Measurements from ENCODE around the gene NGRN. TPM values are rescaled to one million over a fixed set of nuclear protein-coding genes. Genes with fewer than 3 reads are reported as not detected.

The NGRN gene
- total and polyA plus RNA-seq, 2 donors (not counting 1 experiment from before 2014, with no cell fraction given) = 23.1 to 45.5 TPM

DNA sequence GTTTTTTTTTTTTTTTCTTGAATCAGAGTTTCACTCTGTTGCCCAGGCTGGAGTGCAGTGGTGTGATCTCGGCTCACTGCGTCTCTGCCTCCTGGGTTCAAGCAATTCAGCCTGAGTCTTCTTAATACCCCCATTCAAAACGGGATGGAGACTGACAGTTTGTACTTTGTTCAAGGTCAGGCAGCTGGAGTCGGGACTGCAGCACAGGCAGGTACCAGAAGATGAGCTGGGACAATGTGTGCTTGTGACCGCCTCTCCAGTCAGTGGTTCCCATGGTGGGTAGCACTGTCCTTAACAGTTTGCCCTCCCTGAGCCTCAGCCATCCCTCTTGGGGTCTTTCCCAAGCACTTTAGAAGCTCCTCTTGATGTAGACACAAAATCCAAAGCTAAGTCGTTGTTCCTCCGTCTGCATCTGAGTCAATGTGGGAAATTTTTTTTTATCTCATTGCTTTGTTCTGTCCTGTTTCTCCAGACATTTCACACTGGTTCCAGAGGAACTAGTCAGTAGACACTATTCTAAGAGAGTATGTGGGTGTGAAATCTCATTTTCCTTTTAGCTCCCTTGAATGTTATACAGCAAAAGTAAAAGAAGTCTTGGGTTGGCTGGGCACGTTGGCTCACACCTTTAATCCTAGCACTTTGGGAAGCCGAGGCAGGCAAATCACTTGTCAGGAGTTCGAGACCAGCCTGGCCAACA lies 21.4 kb upstream of the NGRN start:
- CTCF ChIA-PET = interaction anchor here (0.7 kb wide), 1 partner anchor 54 kb away, joined by 3 read pairs; no protein-coding TSS in a partner anchor

More for the DNA sequence above, 21.4 kb upstream of the NGRN start:
- no peak overlapping the region for H2AFZ ChIP-seq (ENCODE audit: insufficient read depth, low read depth, low read length, poor library complexity, severe bottlenecking)
- WGBS (ENCODE audit: insufficient coverage) = 95% methylated on average over 7 of the region's 10 CpGs
- no peak overlapping the region for H3K27ac Mint-ChIP-seq
- POLR2A ChIA-PET = no interaction called here
- DNase-seq (no peak), ATAC-seq (ENCODE audit: low read depth) (no peak)
- no peaks in the 10 kb centered on the region for H3K9me3 ChIP-seq (ENCODE audit: control extremely low read depth in 1 of 3, control insufficient read depth in 2 of 3, insufficient read depth in 1 of 3, low read length in 2 of 3)
- H3K9ac ChIP-seq (ENCODE audit: low read length) = no peak overlapping the region
- peaks cover 0 to 4% of the 10 kb centered on the region in 2 donors for H3K4me1 ChIP-seq (ENCODE audit: control insufficient read depth in 2 of 2, insufficient read depth in 2 of 2, low read length in 2 of 2)
- intact Hi-C loops (cut with micrococcal nuclease) = no loop called here
- peaks cover 0 to 5% of the 10 kb centered on the region in 2 experiments for H3K36me3 ChIP-seq (replicated peaks in 1 of 2; ENCODE audit: control extremely low read depth in 1 of 2, control insufficient read depth in 1 of 2, extremely low read depth in 1 of 2, insufficient read depth in 2 of 2, low read length in 1 of 2)
- no peak overlapping the region for H3K27ac ChIP-seq (ENCODE audit: low read length in 2 of 2)
- no peaks in the 10 kb centered on the region for H3K9me3 Mint-ChIP-seq (ENCODE audit: insufficient read depth)
- H3K4me3 Mint-ChIP-seq = no peak overlapping the region
- no peaks in the 10 kb centered on the region for H3K79me2 ChIP-seq (ENCODE audit: control insufficient read depth, insufficient read depth, low read length)
- no peaks in the 10 kb centered on the region for H4K20me1 ChIP-seq (ENCODE audit: control insufficient read depth, insufficient read depth, low read length, poor library complexity, severe bottlenecking)
- TF ChIP-seq EZH2 (IDR thresholded peaks at IDR 0.05; ENCODE audit: borderline replicate concordance, insufficient read depth, low read depth, low read length, poor library complexity, severe bottlenecking) = no peak
- TF ChIP-seq, protein P1, sequence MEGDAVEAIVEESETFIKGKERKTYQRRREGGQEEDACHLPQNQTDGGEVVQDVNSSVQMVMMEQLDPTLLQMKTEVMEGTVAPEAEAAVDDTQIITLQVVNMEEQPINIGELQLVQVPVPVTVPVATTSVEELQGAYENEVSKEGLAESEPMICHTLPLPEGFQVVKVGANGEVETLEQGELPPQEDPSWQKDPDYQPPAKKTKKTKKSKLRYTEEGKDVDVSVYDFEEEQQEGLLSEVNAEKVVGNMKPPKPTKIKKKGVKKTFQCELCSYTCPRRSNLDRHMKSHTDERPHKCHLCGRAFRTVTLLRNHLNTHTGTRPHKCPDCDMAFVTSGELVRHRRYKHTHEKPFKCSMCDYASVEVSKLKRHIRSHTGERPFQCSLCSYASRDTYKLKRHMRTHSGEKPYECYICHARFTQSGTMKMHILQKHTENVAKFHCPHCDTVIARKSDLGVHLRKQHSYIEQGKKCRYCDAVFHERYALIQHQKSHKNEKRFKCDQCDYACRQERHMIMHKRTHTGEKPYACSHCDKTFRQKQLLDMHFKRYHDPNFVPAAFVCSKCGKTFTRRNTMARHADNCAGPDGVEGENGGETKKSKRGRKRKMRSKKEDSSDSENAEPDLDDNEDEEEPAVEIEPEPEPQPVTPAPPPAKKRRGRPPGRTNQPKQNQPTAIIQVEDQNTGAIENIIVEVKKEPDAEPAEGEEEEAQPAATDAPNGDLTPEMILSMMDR (IDR thresholded peaks at IDR 0.05) = no peak
- no peaks in the 10 kb centered on the region for H3K27me3 Mint-ChIP-seq
- peaks cover 5% of the 10 kb centered on the region for H3K4me1 Mint-ChIP-seq
- H3K4me2 ChIP-seq (replicated peaks; ENCODE audit: low read depth, low read length, poor library complexity, severe bottlenecking) = no peak overlapping the region
- no peaks in the 10 kb centered on the region for H3K27me3 ChIP-seq (replicated peaks in 1 of 4; ENCODE audit: control extremely low read depth in 1 of 4, control insufficient read depth in 3 of 4, insufficient read depth in 4 of 4, low read length in 3 of 4)
- H3K4me3 ChIP-seq (ENCODE audit: control extremely low read depth in 1 of 5, extremely low read depth in 1 of 5, insufficient read depth in 1 of 5, low read depth in 2 of 5, low read length in 4 of 5) = no peak overlapping the region
